A673 (cell line): Measurements from ENCODE around the gene ARHGAP30.

ENCODE experiments used
- CTCF ChIP-seq: fragments of 300-800, 200-600 bp; sonication (generic); conservative IDR thresholded peaks from 2 replicates; pipeline ENCODE4 v1.5.1; 2017; ENCODE audit warnings: low read depth, mild to moderate bottlenecking, antibody characterized with exemption, low read length, moderate library complexity, mixed read lengths
- EZH2 ChIP-seq: fragments of 200-600 bp; sonication (generic); IDR thresholded peaks from 2 replicates; pipeline ENCODE4 v1.6.1; 2017; ENCODE audit warnings: borderline replicate concordance, low read depth, mild to moderate bottlenecking, mixed read lengths, antibody characterized with exemption, low read length; ENCODE audit not compliant: poor library complexity, severe bottlenecking

- TF ChIP-seq CTCF (no peak), EZH2 (no peak)
Observed at GRCh38 chr1:161007369-161007768, 62.3 kb downstream of the ARHGAP30 start.
